Liver (tissue), 9 donors: ENCODE results near the gene UBE2V1. TPM values are rescaled to one million over a fixed set of nuclear protein-coding genes. Genes with fewer than 3 reads are reported as not detected.

ENCODE experiments used
- DNase-seq: peaks from one replicate; pipeline ENCODE4 v3.0.0-alpha.2; 2017; ENCODE audit warnings: low spot score
- H3K27ac ChIP-seq, 2 donors: one replicate each; pipeline ENCODE4 v1.7.0; 2013; ENCODE audit warnings: inconsistent platforms in 2 of 2, low read length in 2 of 2, control low read depth in 1 of 2, low read depth in 1 of 2, mild to moderate bottlenecking in 1 of 2
- H3K27me3 ChIP-seq, 4 donors: one replicate each; pipeline versions ENCODE4 v1.6.1 to v1.7.0; 2013; ENCODE audit warnings: low read length in 3 of 4, inconsistent platforms in 1 of 4, mild to moderate bottlenecking in 1 of 4, moderate library complexity in 1 of 4; ENCODE audit not compliant: control insufficient read depth in 4 of 4, insufficient read depth in 4 of 4
- H3K36me3 ChIP-seq, 4 donors: one replicate each; pipeline versions ENCODE4 v1.6.1 to v1.7.0; 2013; ENCODE audit warnings: low read length in 3 of 4, mild to moderate bottlenecking in 3 of 4, low read depth in 1 of 4, moderate library complexity in 1 of 4; ENCODE audit not compliant: control insufficient read depth in 4 of 4, insufficient read depth in 3 of 4
- H3K4me1 ChIP-seq, 4 donors: one replicate each; pipeline versions ENCODE4 v1.6.1 to v1.7.0; 2013; ENCODE audit warnings: low read length in 3 of 4, mild to moderate bottlenecking in 3 of 4, moderate library complexity in 1 of 4; ENCODE audit not compliant: control insufficient read depth in 4 of 4, insufficient read depth in 4 of 4
- H3K4me3 ChIP-seq, 3 donors: one replicate each; pipeline versions ENCODE4 v1.6.1 to v1.7.0; 2013; ENCODE audit warnings: low read length in 3 of 3, control low read depth in 1 of 3, low read depth in 1 of 3, mild to moderate bottlenecking in 1 of 3
- H3K9ac ChIP-seq, 2 donors: one replicate each; pipeline ENCODE4 v1.7.0; 2013; ENCODE audit warnings: low read length in 2 of 2, mild to moderate bottlenecking in 2 of 2, moderate library complexity in 2 of 2, control low read depth in 1 of 2, low read depth in 1 of 2
- H3K9me3 ChIP-seq, 4 donors: one replicate each; pipeline versions ENCODE4 v1.6.1 to v1.7.0; 2013; ENCODE audit warnings: low read length in 3 of 4; ENCODE audit not compliant: control insufficient read depth in 4 of 4
- EGR1 ChIP-seq, 2 donors: IDR thresholded peaks; 2 replicates each; pipeline ENCODE4 v1.6.1; 2016 to 2018; ENCODE audit warnings: antibody characterized with exemption in 2 of 2, low read depth in 2 of 2
- FOXA1 ChIP-seq: IDR thresholded peaks from 2 replicates; pipeline ENCODE4 v1.6.1; 2016; ENCODE audit warnings: antibody characterized with exemption
- FOXA2 ChIP-seq: IDR thresholded peaks from 2 replicates; pipeline ENCODE4 v1.6.1; 2016; ENCODE audit warnings: antibody characterized with exemption
- GABPA ChIP-seq, 2 donors: IDR thresholded peaks in 1 of 2; conservative IDR thresholded peaks in 1 of 2; 2 replicates each; pipeline ENCODE4 v1.6.1; 2016; ENCODE audit warnings: antibody characterized with exemption in 2 of 2, mild to moderate bottlenecking in 1 of 2, moderate library complexity in 1 of 2
- HNF4A ChIP-seq, 2 donors: conservative IDR thresholded peaks; 2 replicates each; pipeline ENCODE4 v1.6.1; 2016; ENCODE audit warnings: antibody characterized with exemption in 2 of 2, mild to moderate bottlenecking in 2 of 2
- HNF4G ChIP-seq: IDR thresholded peaks from 2 replicates; pipeline ENCODE4 v1.6.1; 2016; ENCODE audit warnings: antibody characterized with exemption
- JUND ChIP-seq, 2 donors: IDR thresholded peaks; 2 replicates each; pipeline ENCODE4 v1.6.1; 2016; ENCODE audit warnings: antibody characterized with exemption in 2 of 2
- NR2F2 ChIP-seq: IDR thresholded peaks from 2 replicates; pipeline ENCODE4 v1.6.1; 2016; ENCODE audit warnings: antibody characterized with exemption
- RAD21 ChIP-seq, 2 donors: IDR thresholded peaks; 2 replicates each; pipeline ENCODE4 v1.6.1; 2016; ENCODE audit warnings: antibody characterized with exemption in 2 of 2, mild to moderate bottlenecking in 2 of 2
- RXRA ChIP-seq, 2 donors: IDR thresholded peaks; 2 replicates each; pipeline ENCODE4 v1.6.1; 2017 to 2018; ENCODE audit warnings: antibody characterized with exemption in 2 of 2, mild to moderate bottlenecking in 1 of 2
- SP1 ChIP-seq: IDR thresholded peaks from 2 replicates; pipeline ENCODE4 v1.6.1; 2018; ENCODE audit warnings: antibody characterized with exemption, mild to moderate bottlenecking
- TAF1 ChIP-seq: conservative IDR thresholded peaks from 2 replicates; pipeline ENCODE4 v1.6.1; 2016; ENCODE audit warnings: antibody characterized with exemption, mild to moderate bottlenecking
- YY1 ChIP-seq: IDR thresholded peaks from 2 replicates; pipeline ENCODE4 v1.6.1; 2016; ENCODE audit warnings: antibody characterized with exemption, mild to moderate bottlenecking
- WGBS: extraction: QIAGEN DNeasy Blood & Tissue Kit; methylation state at CpG from one replicate; pipeline ENCODE4 v1.1.7; 2013; 5-methylcytosine and 5-hydroxymethylcytosine counted together
- polyA plus RNA-seq, 2 donors: library from polyadenylated mRNA; stranded (reverse) in 1 of 2; unstranded in 1 of 2; fragments of 200-250 nt in 1 of 2; fragments of >200 nt in 1 of 2; fragmentation: Nextera tagmentation in 1 of 2; extraction: Ambion mirVana in 1 of 2; gene quantifications; one replicate each; pipeline versions ENCODE4 v1.2.1 to v1.2.3, GENCODE V29; 2013 to 2015
- total RNA-seq, 2 donors: library from RNA; depleted of rRNA; stranded (reverse); fragments of >200 nt; gene quantifications; one replicate each; pipeline ENCODE4 v1.2.3, GENCODE V29; 2014
- TF ChIP-seq, protein P1 (sequence below): fragments of 150-350 bp; IDR thresholded peaks from 2 replicates; pipeline ENCODE4 v1.5.1; 2017; ENCODE audit warnings: improper control_type of control experiment, low read depth, low read length; ENCODE audit not compliant: missing input control
- TF ChIP-seq, protein P2 (sequence below): IDR thresholded peaks from 2 replicates; pipeline ENCODE4 v1.6.1; 2016; ENCODE audit warnings: antibody characterized with exemption, mild to moderate bottlenecking
- TF ChIP-seq, protein P3 (sequence below): IDR thresholded peaks from 2 replicates; pipeline ENCODE4 v1.6.1; 2016; ENCODE audit warnings: antibody characterized with exemption
- TF ChIP-seq, protein P4 (sequence below): IDR thresholded peaks from 2 replicates; pipeline ENCODE4 v1.6.1; 2016; ENCODE audit warnings: antibody characterized with exemption
- TF ChIP-seq, protein P5 (sequence below): IDR thresholded peaks from 2 replicates; pipeline ENCODE4 v1.6.1; 2016; ENCODE audit warnings: antibody characterized with exemption
- donor health status: healthy.
- donor health status: healthy.
- donor health status: healthy.
- donor health status: healthy.
- donor health status: healthy.

The UBE2V1 gene
- total and polyA plus RNA-seq, 4 donors, result 27.9 to 53.0 (median 34.2) TPM

DNA sequence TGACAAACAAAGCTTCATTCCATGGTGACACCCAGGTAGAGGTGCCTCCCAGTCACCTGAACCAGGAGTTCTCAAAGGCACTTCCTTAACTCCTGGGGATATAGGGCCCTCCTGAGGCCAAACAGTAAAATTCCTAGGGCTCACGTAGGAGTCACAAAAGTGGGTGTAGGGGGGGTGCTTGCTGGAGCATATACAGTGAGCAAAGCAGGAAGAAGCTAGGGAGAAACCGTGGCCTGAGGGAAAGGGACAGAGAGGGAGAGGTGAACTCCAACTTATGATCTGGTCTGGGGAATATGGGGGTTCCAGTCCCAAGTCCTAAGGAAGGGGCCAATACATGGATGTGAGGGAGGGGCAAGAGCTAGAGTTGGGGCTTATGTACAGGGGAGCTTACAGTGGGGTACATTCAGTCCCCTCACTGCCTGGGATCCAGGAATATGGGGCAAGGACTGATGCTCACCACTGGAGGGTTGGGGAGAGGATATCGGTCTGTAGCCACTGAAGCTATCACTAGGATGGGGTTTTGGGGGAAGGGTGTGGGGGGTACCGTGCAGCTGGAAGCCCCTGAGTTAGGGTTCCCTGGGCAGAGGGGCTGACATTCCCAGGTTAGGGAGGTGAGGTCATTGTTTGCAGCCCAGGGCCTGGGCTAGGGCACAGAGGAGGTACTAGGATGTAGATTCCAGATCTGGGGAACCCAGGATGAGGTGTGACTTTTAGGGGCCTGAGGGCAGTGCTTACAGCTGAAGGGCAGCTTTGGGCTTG is 39.6 kb upstream of the UBE2V1 start:
- peaks cover 7 to 23% (median 16%) of the 10 kb centered on the region in 4 donors for H3K4me1 ChIP-seq
- 34% methylated on average over 4 of the region's 4 CpGs for WGBS
- TF ChIP-seq RAD21 (IDR thresholded peaks at IDR 0.05) (peak; percentile 66 to 69), HNF4A (conservative IDR thresholded peaks at IDR 0.05) (no peak)
- TF ChIP-seq, protein P1, sequence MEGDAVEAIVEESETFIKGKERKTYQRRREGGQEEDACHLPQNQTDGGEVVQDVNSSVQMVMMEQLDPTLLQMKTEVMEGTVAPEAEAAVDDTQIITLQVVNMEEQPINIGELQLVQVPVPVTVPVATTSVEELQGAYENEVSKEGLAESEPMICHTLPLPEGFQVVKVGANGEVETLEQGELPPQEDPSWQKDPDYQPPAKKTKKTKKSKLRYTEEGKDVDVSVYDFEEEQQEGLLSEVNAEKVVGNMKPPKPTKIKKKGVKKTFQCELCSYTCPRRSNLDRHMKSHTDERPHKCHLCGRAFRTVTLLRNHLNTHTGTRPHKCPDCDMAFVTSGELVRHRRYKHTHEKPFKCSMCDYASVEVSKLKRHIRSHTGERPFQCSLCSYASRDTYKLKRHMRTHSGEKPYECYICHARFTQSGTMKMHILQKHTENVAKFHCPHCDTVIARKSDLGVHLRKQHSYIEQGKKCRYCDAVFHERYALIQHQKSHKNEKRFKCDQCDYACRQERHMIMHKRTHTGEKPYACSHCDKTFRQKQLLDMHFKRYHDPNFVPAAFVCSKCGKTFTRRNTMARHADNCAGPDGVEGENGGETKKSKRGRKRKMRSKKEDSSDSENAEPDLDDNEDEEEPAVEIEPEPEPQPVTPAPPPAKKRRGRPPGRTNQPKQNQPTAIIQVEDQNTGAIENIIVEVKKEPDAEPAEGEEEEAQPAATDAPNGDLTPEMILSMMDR, result peak; percentile 17
- H3K27me3 ChIP-seq, result no peaks in the 10 kb centered on the region
- peak overlapping the region; percentile 74 to 81 for H3K27ac ChIP-seq
- H3K4me3 ChIP-seq, result peak overlapping the region; percentile 51 to 79 (median 61)
- DNase-seq, result no peak
- no peaks in the 10 kb centered on the region for H3K9me3 ChIP-seq
- H3K9ac ChIP-seq, result peak overlapping the region; percentile 76 to 93
- peaks cover 0 to 3% (median 0%) of the 10 kb centered on the region in 4 donors for H3K36me3 ChIP-seq

DNA sequence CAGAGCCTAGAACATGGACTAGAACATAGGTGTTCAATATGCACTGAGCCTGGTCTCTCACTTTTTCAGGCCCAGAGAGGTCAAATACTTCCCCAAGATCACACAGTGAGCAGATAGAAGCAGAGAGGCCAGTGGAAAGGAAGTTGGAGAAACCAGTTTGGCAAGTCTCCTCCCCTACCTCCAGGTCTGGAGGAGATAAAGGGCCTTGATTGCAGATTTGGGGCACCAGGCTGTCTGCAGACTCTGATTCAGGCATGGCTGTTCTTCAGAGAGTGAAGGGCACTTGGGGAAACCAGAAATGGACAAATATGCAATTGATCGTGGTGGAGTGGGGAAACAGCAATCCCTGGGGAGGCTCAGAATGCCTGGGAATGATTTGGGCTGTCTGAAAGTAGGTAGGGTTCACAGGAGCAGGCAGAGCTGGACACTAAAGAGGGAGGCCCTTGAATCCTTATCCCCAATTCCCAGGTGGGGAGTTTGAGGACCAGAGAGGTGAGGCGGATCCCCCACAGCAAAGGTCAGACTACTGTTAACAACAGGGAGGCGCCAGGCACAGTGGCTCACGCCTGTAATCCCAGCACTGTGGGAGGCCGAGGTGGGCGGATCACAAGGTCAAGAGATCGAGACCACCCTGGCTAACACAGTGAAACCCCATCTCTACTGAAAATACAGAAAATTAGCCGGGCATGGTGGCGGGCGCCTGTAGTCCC is 38.2 kb upstream of the UBE2V1 start:
- H3K27ac ChIP-seq, result no peak overlapping the region
- H3K9me3 ChIP-seq, result no peaks in the 10 kb centered on the region
- H3K9ac ChIP-seq, result no peak overlapping the region
- TF ChIP-seq EGR1 (IDR thresholded peaks at IDR 0.05; ENCODE audit: low read depth in 2 of 2) (no peak), TAF1 (no peak), FOXA2 (no peak), HNF4A (conservative IDR thresholded peaks at IDR 0.05) (no peak), NR2F2 (no peak), HNF4G (no peak), JUND (IDR thresholded peaks at IDR 0.05) (no peak), RAD21 (IDR thresholded peaks at IDR 0.05) (no peak), FOXA1 (no peak), GABPA (IDR thresholded peaks at IDR 0.05 in 1 of 2, conservative IDR thresholded peaks at IDR 0.05 in 1 of 2) (no peak), SP1 (no peak), YY1 (no peak), RXRA (IDR thresholded peaks at IDR 0.05) (no peak)
- TF ChIP-seq, protein P2, sequence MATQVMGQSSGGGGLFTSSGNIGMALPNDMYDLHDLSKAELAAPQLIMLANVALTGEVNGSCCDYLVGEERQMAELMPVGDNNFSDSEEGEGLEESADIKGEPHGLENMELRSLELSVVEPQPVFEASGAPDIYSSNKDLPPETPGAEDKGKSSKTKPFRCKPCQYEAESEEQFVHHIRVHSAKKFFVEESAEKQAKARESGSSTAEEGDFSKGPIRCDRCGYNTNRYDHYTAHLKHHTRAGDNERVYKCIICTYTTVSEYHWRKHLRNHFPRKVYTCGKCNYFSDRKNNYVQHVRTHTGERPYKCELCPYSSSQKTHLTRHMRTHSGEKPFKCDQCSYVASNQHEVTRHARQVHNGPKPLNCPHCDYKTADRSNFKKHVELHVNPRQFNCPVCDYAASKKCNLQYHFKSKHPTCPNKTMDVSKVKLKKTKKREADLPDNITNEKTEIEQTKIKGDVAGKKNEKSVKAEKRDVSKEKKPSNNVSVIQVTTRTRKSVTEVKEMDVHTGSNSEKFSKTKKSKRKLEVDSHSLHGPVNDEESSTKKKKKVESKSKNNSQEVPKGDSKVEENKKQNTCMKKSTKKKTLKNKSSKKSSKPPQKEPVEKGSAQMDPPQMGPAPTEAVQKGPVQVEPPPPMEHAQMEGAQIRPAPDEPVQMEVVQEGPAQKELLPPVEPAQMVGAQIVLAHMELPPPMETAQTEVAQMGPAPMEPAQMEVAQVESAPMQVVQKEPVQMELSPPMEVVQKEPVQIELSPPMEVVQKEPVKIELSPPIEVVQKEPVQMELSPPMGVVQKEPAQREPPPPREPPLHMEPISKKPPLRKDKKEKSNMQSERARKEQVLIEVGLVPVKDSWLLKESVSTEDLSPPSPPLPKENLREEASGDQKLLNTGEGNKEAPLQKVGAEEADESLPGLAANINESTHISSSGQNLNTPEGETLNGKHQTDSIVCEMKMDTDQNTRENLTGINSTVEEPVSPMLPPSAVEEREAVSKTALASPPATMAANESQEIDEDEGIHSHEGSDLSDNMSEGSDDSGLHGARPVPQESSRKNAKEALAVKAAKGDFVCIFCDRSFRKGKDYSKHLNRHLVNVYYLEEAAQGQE, result no peak
- TF ChIP-seq, protein P3, sequence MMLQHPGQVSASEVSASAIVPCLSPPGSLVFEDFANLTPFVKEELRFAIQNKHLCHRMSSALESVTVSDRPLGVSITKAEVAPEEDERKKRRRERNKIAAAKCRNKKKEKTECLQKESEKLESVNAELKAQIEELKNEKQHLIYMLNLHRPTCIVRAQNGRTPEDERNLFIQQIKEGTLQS, result no peak
- TF ChIP-seq, protein P1, result no peak
- TF ChIP-seq, protein P4, sequence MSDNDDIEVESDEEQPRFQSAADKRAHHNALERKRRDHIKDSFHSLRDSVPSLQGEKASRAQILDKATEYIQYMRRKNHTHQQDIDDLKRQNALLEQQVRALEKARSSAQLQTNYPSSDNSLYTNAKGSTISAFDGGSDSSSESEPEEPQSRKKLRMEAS, result no peak
- TF ChIP-seq, protein P5, sequence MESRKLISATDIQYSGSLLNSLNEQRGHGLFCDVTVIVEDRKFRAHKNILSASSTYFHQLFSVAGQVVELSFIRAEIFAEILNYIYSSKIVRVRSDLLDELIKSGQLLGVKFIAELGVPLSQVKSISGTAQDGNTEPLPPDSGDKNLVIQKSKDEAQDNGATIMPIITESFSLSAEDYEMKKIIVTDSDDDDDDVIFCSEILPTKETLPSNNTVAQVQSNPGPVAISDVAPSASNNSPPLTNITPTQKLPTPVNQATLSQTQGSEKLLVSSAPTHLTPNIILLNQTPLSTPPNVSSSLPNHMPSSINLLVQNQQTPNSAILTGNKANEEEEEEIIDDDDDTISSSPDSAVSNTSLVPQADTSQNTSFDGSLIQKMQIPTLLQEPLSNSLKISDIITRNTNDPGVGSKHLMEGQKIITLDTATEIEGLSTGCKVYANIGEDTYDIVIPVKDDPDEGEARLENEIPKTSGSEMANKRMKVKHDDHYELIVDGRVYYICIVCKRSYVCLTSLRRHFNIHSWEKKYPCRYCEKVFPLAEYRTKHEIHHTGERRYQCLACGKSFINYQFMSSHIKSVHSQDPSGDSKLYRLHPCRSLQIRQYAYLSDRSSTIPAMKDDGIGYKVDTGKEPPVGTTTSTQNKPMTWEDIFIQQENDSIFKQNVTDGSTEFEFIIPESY, result no peak
- peaks cover 0 to 7% (median 1%) of the 10 kb centered on the region in 4 donors for H3K36me3 ChIP-seq
- DNase-seq, result no peak
- H3K27me3 ChIP-seq, result no peaks in the 10 kb centered on the region
- peaks cover 7 to 27% (median 17%) of the 10 kb centered on the region in 4 donors for H3K4me1 ChIP-seq
- WGBS, result 83% methylated on average over 10 of the region's 10 CpGs
- no peak overlapping the region for H3K4me3 ChIP-seq
